Colon (tissue), 2 donors: ENCODE measurements around the gene VSTM2B.

Source experiments
- FAIRE-seq: peaks from 2 replicates; lab custom pipeline; 2012; peaks lifted over from hg19 to GRCh38; lab: Jason Lieb, UNC
- donor health status: control.
- donor health status: control.

Gene VSTM2B

DNA sequence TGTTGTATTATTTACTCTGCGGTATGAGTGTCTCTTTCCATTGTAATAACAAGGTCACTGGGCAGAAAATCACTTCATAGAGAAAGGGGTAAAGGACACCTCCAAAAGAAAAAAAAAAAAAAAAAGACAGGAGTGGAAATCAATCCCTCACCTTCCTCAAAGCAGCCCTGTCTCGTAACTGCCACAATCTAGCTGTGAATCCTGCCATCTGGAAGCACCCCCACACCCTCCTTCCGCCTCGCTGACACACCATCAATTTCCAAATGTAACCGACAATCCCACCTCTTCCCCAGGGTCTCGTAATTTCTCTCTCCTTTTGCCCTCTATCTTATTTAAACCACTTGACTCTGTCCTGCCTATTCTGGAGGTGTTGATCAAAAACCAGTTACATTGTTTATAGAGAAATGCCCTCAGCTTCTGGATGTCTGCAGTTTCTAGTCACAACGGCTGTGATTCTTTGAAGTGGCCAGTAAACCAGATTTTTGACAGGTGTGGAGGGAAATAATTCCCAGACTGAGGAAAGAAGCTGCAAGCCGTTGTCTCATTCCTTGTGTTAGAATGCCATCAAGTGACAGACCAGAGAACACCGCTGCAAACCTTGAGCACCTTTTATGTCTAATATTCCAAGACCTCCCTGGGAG lies 71.2 kb downstream of the VSTM2B start:
- FAIRE-seq, result no peak

DNA sequence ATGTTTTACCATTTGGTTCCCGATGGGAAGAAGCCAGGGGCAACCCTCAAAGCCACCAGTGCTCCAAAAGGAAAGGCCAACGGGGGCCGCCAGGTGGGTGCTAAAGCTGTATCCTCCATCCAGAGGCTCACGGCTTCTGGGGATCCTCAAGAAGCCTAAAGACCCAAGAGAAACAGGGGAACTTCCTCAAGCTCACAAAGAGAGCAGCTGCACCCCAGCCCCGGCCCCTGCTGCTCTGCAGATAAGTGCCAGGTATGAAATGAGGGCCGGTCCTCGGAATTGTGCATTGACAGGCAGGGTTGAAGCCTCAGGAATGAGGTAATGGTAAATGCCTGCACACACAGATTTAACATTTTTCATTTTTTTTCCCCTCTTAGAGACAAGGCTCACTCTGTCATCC lies 72.2 kb downstream of the VSTM2B start:
- FAIRE-seq, result no peak

GRCh38 chr19:29598496-29598895 lies 72.7 kb downstream of the VSTM2B start:
- no peak for FAIRE-seq

DNA sequence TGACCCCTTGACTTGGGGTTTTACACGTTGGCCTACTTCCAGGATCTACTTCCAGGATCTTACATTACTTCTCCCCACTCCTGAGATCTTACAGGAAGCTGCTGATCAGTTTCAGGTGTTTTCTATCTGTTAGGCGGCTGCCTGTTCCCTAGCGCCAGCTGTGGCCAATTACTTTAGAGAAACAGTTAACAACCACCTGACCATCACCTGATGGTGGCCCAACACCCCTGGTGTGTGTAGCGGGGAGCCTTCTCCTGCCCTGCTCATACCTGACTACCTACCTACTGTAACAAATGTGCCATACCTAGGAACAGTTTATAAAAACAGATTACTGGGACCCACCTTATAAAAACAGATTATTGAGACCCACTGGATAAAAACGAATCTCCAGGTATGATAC lies 77.5 kb downstream of the VSTM2B start:
- FAIRE-seq, result no peak

GRCh38 chr19:29605653-29606419 lies 80.0 kb downstream of the VSTM2B start, which contains the start of gene POP4:
POP4 (plus strand) TSS chr19:29606283; CDS start chr19:29606319, 36 bp downstream.
- FAIRE-seq, result no peak

- FAIRE-seq, result no peak
These were observed 80.6 kb downstream of the VSTM2B start for GRCh38 chr19:29606420-29606747.

- FAIRE-seq, result no peak
These were observed 83.8 kb downstream of the VSTM2B start for GRCh38 chr19:29609636-29610035.

GRCh38 chr19:29610213-29610573 lies 84.4 kb downstream of the VSTM2B start:
- FAIRE-seq, result no peak

GRCh38 chr19:29610574-29611271 lies 84.9 kb downstream of the VSTM2B start:
- no peak for FAIRE-seq

DNA sequence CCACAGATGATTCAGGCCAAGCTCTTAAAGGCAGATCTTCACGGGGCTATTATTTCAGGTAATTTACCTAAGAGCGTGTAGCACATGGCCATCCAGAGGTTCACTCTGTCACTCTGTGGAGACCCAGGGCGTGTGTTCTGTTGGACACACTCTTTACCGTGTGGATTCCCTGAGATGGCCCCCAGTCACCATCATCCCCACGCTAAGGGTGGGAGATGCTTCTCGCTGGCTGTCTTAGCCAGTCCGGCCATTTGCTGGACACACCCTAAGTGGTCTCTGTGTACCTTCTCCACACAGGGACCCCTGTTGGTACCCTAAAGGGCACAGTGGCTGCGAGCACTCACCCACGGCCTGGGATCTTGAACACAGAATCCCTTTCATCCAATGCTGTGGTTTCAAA lies 86.3 kb downstream of the VSTM2B start:
- FAIRE-seq, result no peak

- FAIRE-seq, result no peak
These were observed 87.2 kb downstream of the VSTM2B start for GRCh38 chr19:29612801-29613595.

GRCh38 chr19:29614046-29614445 lies 88.3 kb downstream of the VSTM2B start:
- no peak for FAIRE-seq
